AG10803 (cell line): ENCODE measurements around the gene MRPL58.

ENCODE experiments used
- DNase-seq: peaks from one replicate; pipeline ENCODE4 v3.0.0; 2010; ENCODE audit warnings: low read depth
- H3K4me3 ChIP-seq: 2 replicates; pipeline ENCODE4 v1.5.1; 2011; ENCODE audit warnings: mild to moderate bottlenecking, low read length, control low read depth
- CTCF ChIP-seq: conservative IDR thresholded peaks from 2 replicates; pipeline ENCODE4 v1.5.1; 2011; ENCODE audit warnings: mild to moderate bottlenecking, low read length, control low read depth, inconsistent platforms

The MRPL58 gene

GRCh38 chr17:75064040-75064439 lies 51.6 kb downstream of the MRPL58 start:
- no peak for DNase-seq
- no peak overlapping the region for H3K4me3 ChIP-seq

GRCh38 chr17:75064460-75064859 lies 52.0 kb downstream of the MRPL58 start:
- H3K4me3 ChIP-seq: no peak overlapping the region
- TF ChIP-seq CTCF: no peak
- DNase-seq: no peak

More at GRCh38 chr17:75064040-75064439, 51.6 kb downstream of the MRPL58 start:
- TF ChIP-seq CTCF: no peak

GRCh38 chr17:75064867-75065561 lies 52.5 kb downstream of the MRPL58 start:
- no peak for TF ChIP-seq CTCF
- DNase-seq: no peak
- H3K4me3 ChIP-seq: no peak overlapping the region

- peak; percentile 58 for DNase-seq
- no peak overlapping the region for H3K4me3 ChIP-seq
- no peak for TF ChIP-seq CTCF
These were observed 53.2 kb downstream of the MRPL58 start for GRCh38 chr17:75065562-75066151.

GRCh38 chr17:75067856-75068255 lies 55.4 kb downstream of the MRPL58 start:
- H3K4me3 ChIP-seq: no peak overlapping the region
- no peak for TF ChIP-seq CTCF
- DNase-seq: no peak

GRCh38 chr17:75068750-75069149 lies 56.3 kb downstream of the MRPL58 start:
- no peak for TF ChIP-seq CTCF
- no peak overlapping the region for H3K4me3 ChIP-seq
- DNase-seq: no peak

GRCh38 chr17:75069783-75070182 lies 57.3 kb downstream of the MRPL58 start:
- TF ChIP-seq CTCF: peak; percentile 55
- no peak overlapping the region for H3K4me3 ChIP-seq
- DNase-seq: peak; percentile 33
